AG09309 (cell line): ENCODE results near the gene BMPR1A.
"Not testable (repeated sequence)": the region's sequence is repeated elsewhere in the genome, so short reads cannot be mapped to it uniquely, and the experiment has no call there.

Experiments
- DNase-seq: peaks from one replicate; pipeline ENCODE4 v3.0.0-alpha.2; 2010; ENCODE audit warnings: low read depth
- H3K4me3 ChIP-seq: 2 replicates; pipeline ENCODE4 v1.5.1; 2011; ENCODE audit warnings: mild to moderate bottlenecking, low read depth, low read length, moderate library complexity; ENCODE audit not compliant: control insufficient read depth
- TF ChIP-seq, protein P1 (sequence below): IDR thresholded peaks from 2 replicates; pipeline ENCODE4 v1.5.1; 2011; ENCODE audit warnings: mild to moderate bottlenecking, low read depth, low read length, inconsistent platforms; ENCODE audit not compliant: insufficient read depth, control insufficient read depth; ENCODE audit errors: missing control alignments

Gene BMPR1A

DNA sequence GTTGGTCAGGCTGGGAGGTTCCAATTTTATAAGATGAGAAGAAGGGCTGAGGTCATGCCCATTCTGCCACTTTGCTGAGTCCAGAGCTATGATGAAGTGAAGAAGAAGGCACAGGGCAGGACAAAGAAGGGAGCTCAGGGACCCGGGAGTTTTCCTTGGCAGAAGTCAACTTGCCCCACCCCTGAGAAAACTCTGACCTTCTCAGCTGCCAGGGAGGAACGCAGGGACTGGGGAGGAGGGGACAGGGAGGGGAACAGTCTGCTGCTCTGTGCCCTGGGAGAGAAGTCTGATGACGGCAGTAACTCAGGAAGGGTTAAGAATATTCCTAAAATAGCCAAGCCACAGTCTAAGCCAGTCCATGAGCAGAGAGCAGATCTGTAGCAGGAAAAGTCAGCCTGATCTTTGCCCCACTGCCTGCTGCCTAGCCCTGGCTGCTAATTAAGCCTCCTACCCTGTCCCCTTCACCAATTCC is 223.6 kb downstream of the BMPR1A start:
- TF ChIP-seq, protein P1, sequence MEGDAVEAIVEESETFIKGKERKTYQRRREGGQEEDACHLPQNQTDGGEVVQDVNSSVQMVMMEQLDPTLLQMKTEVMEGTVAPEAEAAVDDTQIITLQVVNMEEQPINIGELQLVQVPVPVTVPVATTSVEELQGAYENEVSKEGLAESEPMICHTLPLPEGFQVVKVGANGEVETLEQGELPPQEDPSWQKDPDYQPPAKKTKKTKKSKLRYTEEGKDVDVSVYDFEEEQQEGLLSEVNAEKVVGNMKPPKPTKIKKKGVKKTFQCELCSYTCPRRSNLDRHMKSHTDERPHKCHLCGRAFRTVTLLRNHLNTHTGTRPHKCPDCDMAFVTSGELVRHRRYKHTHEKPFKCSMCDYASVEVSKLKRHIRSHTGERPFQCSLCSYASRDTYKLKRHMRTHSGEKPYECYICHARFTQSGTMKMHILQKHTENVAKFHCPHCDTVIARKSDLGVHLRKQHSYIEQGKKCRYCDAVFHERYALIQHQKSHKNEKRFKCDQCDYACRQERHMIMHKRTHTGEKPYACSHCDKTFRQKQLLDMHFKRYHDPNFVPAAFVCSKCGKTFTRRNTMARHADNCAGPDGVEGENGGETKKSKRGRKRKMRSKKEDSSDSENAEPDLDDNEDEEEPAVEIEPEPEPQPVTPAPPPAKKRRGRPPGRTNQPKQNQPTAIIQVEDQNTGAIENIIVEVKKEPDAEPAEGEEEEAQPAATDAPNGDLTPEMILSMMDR = no peak
- H3K4me3 ChIP-seq = no peak overlapping the region
- DNase-seq = no peak

DNA sequence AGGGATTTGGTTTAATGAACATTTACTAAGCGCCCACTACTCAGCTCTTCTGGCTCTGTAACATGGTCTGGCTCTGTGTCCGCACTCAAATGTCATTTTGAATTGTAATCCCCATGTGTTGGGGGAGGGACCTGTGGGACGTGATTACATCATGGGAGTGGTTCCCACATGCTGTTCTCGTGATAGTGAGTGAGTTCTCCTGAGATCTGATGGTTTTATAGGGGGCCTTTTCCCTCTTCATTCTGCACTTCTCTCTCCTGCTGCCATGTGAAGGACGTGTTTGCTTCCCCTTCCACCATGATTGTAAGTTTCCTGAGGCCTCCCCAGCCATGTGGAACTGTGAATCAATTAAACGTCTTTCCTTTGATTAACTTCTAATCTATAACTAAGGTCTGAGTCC is 224.6 kb downstream of the BMPR1A start:
- not testable (repeated sequence) for H3K4me3 ChIP-seq, DNase-seq

DNA sequence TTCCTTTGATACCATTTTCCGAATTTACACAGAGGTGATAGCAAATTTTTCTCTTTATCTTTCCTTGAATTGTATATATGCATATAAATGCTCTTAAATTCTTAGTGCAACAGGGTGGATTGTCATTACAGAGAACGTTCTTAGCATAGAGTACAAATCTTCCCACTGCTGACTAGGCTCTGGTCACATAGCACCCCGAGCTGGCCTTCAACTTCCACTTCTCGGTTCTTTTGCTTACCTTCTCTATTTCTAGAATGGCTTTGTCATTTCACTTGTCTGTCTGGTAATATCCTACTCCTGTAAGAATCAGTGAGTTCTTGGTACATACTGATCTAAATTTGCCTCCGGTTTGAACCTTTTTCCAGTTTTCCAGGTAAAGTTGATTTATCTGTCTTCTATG is 225.3 kb downstream of the BMPR1A start:
- DNase-seq = no peak
- TF ChIP-seq, protein P1 = no peak
- H3K4me3 ChIP-seq = no peak overlapping the region
